ENCODE results near the gene MTURN.
A peak's percentile ranks its signal among the peaks of the same experiment; 100 is the strongest.

The MTURN gene

GRCh38 chr7:30117896-30118295 lies 16.9 kb upstream of the MTURN start:
- Histone ChIP-seq H3K4ac (ENCODE audit: low read length) (no peak overlapping the region), H4K91ac (ENCODE audit: low read depth, low read length, poor library complexity) (no peak overlapping the region), H3K27ac (replicated peaks; ENCODE audit: low read length) (no peak overlapping the region), H2BK15ac (ENCODE audit: low read length) (no peak overlapping the region), H3K4me1 (ENCODE audit: control insufficient read depth in 2 of 2, insufficient read depth in 1 of 2, low read depth in 1 of 2, low read length in 2 of 2) (peaks cover 0 to 4% of the 10 kb centered on the region in 2 donors), H3K23ac (ENCODE audit: low read depth, low read length, poor library complexity) (no peak overlapping the region), H3K14ac (ENCODE audit: low read length) (no peak overlapping the region), H4K8ac (ENCODE audit: low read depth, low read length) (no peak overlapping the region), H3K36me3 (replicated peaks in 1 of 2; ENCODE audit: control insufficient read depth in 2 of 2, insufficient read depth in 2 of 2, low read length in 2 of 2) (peaks cover 0 to 5% of the 10 kb centered on the region in 2 donors), H3K4me3 (ENCODE audit: low read length in 2 of 2) (no peak overlapping the region), H3K4me2 (ENCODE audit: insufficient read depth, low read length, poor library complexity, severe bottlenecking) (no peak overlapping the region), H2AK5ac (ENCODE audit: low read depth, low read length) (no peak overlapping the region), H2BK12ac (ENCODE audit: low read length) (no peak overlapping the region), H3K9me3 (replicated peaks in 1 of 2; ENCODE audit: control insufficient read depth in 2 of 2, insufficient read depth in 1 of 2, low read depth in 1 of 2, low read length in 2 of 2) (peaks cover 5 to 17% of the 10 kb centered on the region in 2 donors), H2BK5ac (ENCODE audit: low read length) (no peak overlapping the region), H2BK120ac (ENCODE audit: low read depth, low read length) (no peak overlapping the region), H3K27me3 (ENCODE audit: control insufficient read depth in 3 of 3, insufficient read depth in 3 of 3, low read depth in 1 of 3, low read length in 3 of 3) (peaks cover 0 to 2% (median 0%) of the 10 kb centered on the region in 3 experiments), H3K79me1 (ENCODE audit: low read depth, low read length) (no peaks in the 10 kb centered on the region), H2AFZ (ENCODE audit: low read length) (no peak overlapping the region), H3K18ac (ENCODE audit: low read length) (no peak overlapping the region), H3K9ac (ENCODE audit: low read depth, low read length, poor library complexity) (no peak overlapping the region)
- DNase-seq (ENCODE audit: low spot score): no peak
- WGBS, 2 donors (ENCODE audit: extremely low coverage in 2 of 2, insufficient read length in 2 of 2, insufficient replicate concordance in 1 of 2): no CpG with 5 or more reads among the region's 4 CpGs

DNA sequence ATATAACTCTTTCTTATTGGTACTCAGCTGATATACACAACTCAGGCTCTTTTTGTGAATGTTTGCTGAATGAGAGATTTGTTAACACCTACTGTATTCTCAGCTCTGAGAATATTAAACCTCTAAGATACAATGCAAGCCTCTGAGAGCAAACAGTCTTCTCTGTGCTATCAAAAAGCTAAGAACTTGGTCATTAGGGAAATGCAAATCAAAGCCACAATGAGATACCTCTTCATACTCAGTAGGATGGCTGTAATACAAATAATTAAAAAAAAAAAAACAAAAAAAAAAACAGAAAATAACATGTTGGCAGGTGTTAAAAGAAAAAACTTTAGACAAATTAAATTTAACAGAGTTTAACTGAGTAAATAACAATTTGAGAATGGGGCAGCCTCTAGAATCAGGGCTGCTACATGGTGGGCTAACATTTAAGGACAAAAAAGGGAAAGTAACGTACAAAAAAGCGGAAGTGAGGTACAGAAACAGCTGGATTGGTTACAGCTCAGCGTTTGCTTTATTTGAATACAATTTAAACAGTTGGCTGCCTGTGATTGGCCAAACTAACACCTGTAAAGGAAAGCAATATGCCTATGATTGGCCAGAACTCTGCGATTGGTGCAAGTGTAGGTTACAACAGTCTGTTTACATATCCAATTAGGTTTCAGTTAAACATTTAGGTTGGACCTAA lies 14.8 kb upstream of the MTURN start:
- H2BK12ac ChIP-seq (ENCODE audit: low read length): no peak overlapping the region
- no peak overlapping the region for H2AK5ac ChIP-seq (ENCODE audit: low read depth, low read length)
- no peak overlapping the region for H2AFZ ChIP-seq (ENCODE audit: low read length)
- peaks cover 0 to 5% of the 10 kb centered on the region in 2 donors for H3K36me3 ChIP-seq (replicated peaks in 1 of 2; ENCODE audit: control insufficient read depth in 2 of 2, insufficient read depth in 2 of 2, low read length in 2 of 2)
- no peak for DNase-seq (ENCODE audit: low spot score)
- H3K4me1 ChIP-seq (ENCODE audit: control insufficient read depth in 2 of 2, insufficient read depth in 1 of 2, low read depth in 1 of 2, low read length in 2 of 2): peaks cover 0 to 4% of the 10 kb centered on the region in 2 donors
- H3K27me3 ChIP-seq (ENCODE audit: control insufficient read depth in 3 of 3, insufficient read depth in 3 of 3, low read depth in 1 of 3, low read length in 3 of 3): peaks cover 0 to 2% (median 0%) of the 10 kb centered on the region in 3 experiments
- no peak overlapping the region for H2BK15ac ChIP-seq (ENCODE audit: low read length)
- H3K23ac ChIP-seq (ENCODE audit: low read depth, low read length, poor library complexity): no peak overlapping the region
- H4K8ac ChIP-seq (ENCODE audit: low read depth, low read length): no peak overlapping the region
- H3K4me3 ChIP-seq (ENCODE audit: low read length in 2 of 2): no peak overlapping the region
- H3K18ac ChIP-seq (ENCODE audit: low read length): no peak overlapping the region
- no peak overlapping the region for H3K4ac ChIP-seq (ENCODE audit: low read length)
- WGBS, 2 donors (ENCODE audit: extremely low coverage in 2 of 2, insufficient read length in 2 of 2, insufficient replicate concordance in 1 of 2): no CpG with 5 or more reads among the region's 4 CpGs
- H2BK120ac ChIP-seq (ENCODE audit: low read depth, low read length): no peak overlapping the region
- no peak overlapping the region for H3K27ac ChIP-seq (replicated peaks; ENCODE audit: low read length)
- no peak overlapping the region for H3K9ac ChIP-seq (ENCODE audit: low read depth, low read length, poor library complexity)
- H3K4me2 ChIP-seq (ENCODE audit: insufficient read depth, low read length, poor library complexity, severe bottlenecking): no peak overlapping the region
- no peak overlapping the region for H3K14ac ChIP-seq (ENCODE audit: low read length)
- H3K9me3 ChIP-seq (replicated peaks in 1 of 2; ENCODE audit: control insufficient read depth in 2 of 2, insufficient read depth in 1 of 2, low read depth in 1 of 2, low read length in 2 of 2): peaks cover 4 to 5% of the 10 kb centered on the region in 2 donors
- no peak overlapping the region for H2BK5ac ChIP-seq (ENCODE audit: low read length)
- no peak overlapping the region for H4K91ac ChIP-seq (ENCODE audit: low read depth, low read length, poor library complexity)
- no peaks in the 10 kb centered on the region for H3K79me1 ChIP-seq (ENCODE audit: low read depth, low read length)

DNA sequence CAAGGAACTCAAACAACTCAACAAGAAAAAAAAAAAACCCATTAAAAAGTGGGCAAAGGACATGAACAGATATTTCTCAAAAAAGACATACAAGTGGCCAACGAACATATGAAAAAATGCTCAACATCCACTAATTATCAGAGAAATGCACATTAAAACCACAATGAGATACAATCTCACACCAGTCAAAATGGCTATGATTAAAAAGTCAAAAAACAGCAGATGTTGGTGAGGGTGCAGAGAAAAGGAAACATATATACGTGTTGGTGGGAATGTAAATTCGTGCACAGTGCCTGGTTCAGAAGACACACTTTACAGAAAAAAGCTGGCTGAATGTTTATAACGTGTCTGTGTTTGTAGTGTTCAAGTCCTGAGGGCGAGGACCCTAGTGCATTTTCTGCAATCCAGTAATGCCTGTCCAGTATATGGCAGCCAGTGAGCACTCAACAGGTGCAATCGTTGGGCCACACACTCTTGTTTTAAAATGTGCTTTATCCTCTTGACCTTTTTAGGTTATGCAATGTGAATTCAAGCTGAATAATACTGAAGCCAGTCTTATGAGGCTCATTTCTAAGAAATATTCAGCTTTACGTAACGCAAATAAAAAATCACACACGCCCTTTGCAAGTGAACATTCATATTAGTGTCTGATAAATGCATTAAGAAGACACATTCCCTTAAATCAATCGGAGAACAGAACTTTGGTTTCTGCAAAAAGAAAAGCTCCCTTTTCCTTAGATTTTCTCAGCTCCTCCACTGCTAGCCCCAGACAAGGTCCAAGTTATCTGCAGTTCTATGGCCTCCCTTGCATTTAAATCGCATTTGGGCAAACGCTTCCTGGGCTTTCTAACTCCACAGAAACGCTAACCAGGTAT lies 813 bp upstream of the MTURN start:
- H3K27me3 ChIP-seq (ENCODE audit: control insufficient read depth in 3 of 3, insufficient read depth in 3 of 3, low read depth in 1 of 3, low read length in 3 of 3): peaks cover 0 to 6% (median 0%) of the 10 kb centered on the region in 3 experiments
- no peak overlapping the region for H3K9ac ChIP-seq (ENCODE audit: low read depth, low read length, poor library complexity)
- no peak overlapping the region for H3K18ac ChIP-seq (ENCODE audit: low read length)
- peak overlapping the region; percentile 96 to 99 for H3K4me3 ChIP-seq (ENCODE audit: low read length in 2 of 2)
- no peak overlapping the region for H2AK5ac ChIP-seq (ENCODE audit: low read depth, low read length)
- WGBS, 2 donors (ENCODE audit: extremely low coverage in 2 of 2, insufficient read length in 2 of 2, insufficient replicate concordance in 1 of 2): no CpG with 5 or more reads among the region's 13 CpGs
- peak overlapping the region; percentile 75 for H3K4me2 ChIP-seq (ENCODE audit: insufficient read depth, low read length, poor library complexity, severe bottlenecking)
- no peak overlapping the region for H2BK120ac ChIP-seq (ENCODE audit: low read depth, low read length)
- H3K14ac ChIP-seq (ENCODE audit: low read length): no peak overlapping the region
- H2BK15ac ChIP-seq (ENCODE audit: low read length): no peak overlapping the region
- H4K91ac ChIP-seq (ENCODE audit: low read depth, low read length, poor library complexity): no peak overlapping the region
- no peak overlapping the region for H4K8ac ChIP-seq (ENCODE audit: low read depth, low read length)
- peaks cover 0 to 3% of the 10 kb centered on the region in 2 donors for H3K4me1 ChIP-seq (ENCODE audit: control insufficient read depth in 2 of 2, insufficient read depth in 1 of 2, low read depth in 1 of 2, low read length in 2 of 2)
- H3K9me3 ChIP-seq (replicated peaks in 1 of 2; ENCODE audit: control insufficient read depth in 2 of 2, insufficient read depth in 1 of 2, low read depth in 1 of 2, low read length in 2 of 2): no peaks in the 10 kb centered on the region
- H3K36me3 ChIP-seq (replicated peaks in 1 of 2; ENCODE audit: control insufficient read depth in 2 of 2, insufficient read depth in 2 of 2, low read length in 2 of 2): peaks cover 0 to 5% of the 10 kb centered on the region in 2 donors
- H3K79me1 ChIP-seq (ENCODE audit: low read depth, low read length): no peaks in the 10 kb centered on the region
- H3K27ac ChIP-seq (replicated peaks; ENCODE audit: low read length): no peak overlapping the region
- no peak overlapping the region for H3K23ac ChIP-seq (ENCODE audit: low read depth, low read length, poor library complexity)
- H2BK5ac ChIP-seq (ENCODE audit: low read length): no peak overlapping the region
- H2AFZ ChIP-seq (ENCODE audit: low read length): peak overlapping the region; percentile 90
- DNase-seq (ENCODE audit: low spot score): no peak
- H2BK12ac ChIP-seq (ENCODE audit: low read length): no peak overlapping the region
- H3K4ac ChIP-seq (ENCODE audit: low read length): no peak overlapping the region

All from neuronal stem cell (in vitro differentiated cells).